Thoracic aorta (tissue), 2 donors: ENCODE data around the gene GPR4. TPM values are rescaled to one million over a fixed set of nuclear protein-coding genes. Genes with fewer than 3 reads are reported as not detected.

Experiments used
- ATAC-seq: fragments of 150-250 bp; one replicate; pipeline ENCODE4 v1.8.0; 2017; ENCODE audit warnings: low read depth; ENCODE audit not compliant: insufficient number of reproducible peaks, low FRiP score
- DNase-seq: peaks from one replicate; pipeline ENCODE4 v3.0.0-alpha.2; 2020; ENCODE audit warnings: low spot score
- H3K27ac ChIP-seq, 2 donors: fragments of 200-600 bp; sonication (generic); 1 replicate in 1 of 2; 2 replicates in 1 of 2; pipeline ENCODE4 v1.5.1; 2016; ENCODE audit warnings: mild to moderate bottlenecking in 2 of 2, moderate library complexity in 2 of 2
- H3K27me3 ChIP-seq: fragments of 200-600 bp; sonication (generic); replicated peaks from 2 replicates; pipeline ENCODE4 v1.6.0; 2016; ENCODE audit warnings: mild to moderate bottlenecking; ENCODE audit not compliant: insufficient read depth
- H3K36me3 ChIP-seq: fragments of 200-600 bp; sonication (generic); one replicate; pipeline ENCODE4 v1.5.1; 2016
- H3K4me1 ChIP-seq, 2 donors: fragments of 200-600 bp; sonication (generic); 1 replicate in 1 of 2; 2 replicates in 1 of 2; pipeline versions ENCODE4 v1.5.1 to v1.6.0; 2016; ENCODE audit warnings: low read depth in 2 of 2, mild to moderate bottlenecking in 1 of 2; ENCODE audit not compliant: control insufficient read depth in 1 of 2
- H3K4me3 ChIP-seq: fragments of 200-600 bp; sonication (generic); 2 replicates; pipeline ENCODE4 v1.5.1; 2016; ENCODE audit warnings: mild to moderate bottlenecking
- H3K9me3 ChIP-seq: fragments of 200-600 bp; sonication (generic); 2 replicates; pipeline ENCODE4 v1.5.1; 2016
- total RNA-seq, 2 donors: library from RNA; depleted of rRNA; stranded (reverse); fragments of >200 nt; gene quantifications; one replicate each; pipeline versions ENCODE4 v1.1.0 to v1.2.3, GENCODE V29; 2016
- TF ChIP-seq, protein P1 (sequence below): fragments of 200-600 bp; sonication (generic); IDR thresholded peaks from one replicate; pipeline ENCODE4 v1.5.1; 2019; ENCODE audit warnings: antibody characterized with exemption

The GPR4 gene
- total RNA-seq, 2 donors from 2014 or later, result 5.1 to 6.6 TPM

DNA sequence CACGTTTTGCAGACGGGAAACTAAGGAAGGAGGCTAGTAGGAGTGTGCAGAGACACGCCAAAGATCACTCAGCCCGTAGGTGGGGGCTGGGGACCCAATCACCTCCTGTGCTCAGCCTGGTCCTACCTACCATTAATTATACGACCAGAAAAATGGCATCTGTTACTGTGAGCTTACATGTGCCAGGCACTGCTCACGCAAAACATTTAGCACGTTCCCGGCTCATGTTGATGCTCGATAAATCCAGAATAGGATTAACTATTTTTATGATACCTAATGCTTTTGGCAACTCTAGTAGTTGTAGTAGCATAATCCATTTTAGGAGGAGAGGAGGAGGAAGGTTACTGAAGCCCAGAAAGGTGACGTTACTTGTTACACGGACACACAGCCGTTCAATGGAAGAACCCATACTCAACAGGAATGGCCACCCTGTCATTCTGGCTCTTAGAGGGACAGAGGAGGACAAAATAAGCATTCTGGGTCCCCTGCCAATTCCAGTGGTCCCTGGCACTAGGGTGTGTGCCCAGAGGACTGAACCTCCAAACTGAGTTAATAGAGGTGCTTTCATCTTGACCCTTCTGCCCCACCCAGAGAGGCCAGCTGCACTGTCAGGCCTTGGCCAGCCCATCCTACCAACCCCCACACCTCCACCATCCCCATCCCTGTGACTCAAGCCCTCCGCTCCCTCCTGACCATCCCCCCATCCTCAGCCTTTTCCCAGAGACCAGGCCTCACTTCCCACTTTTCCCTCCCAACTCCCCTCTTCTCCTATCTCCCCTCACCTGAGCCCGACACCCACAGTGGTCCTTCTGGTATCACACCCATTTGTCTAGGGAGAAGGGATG lies 42.1 kb upstream of the GPR4 start:
- ATAC-seq, result no peak
- H3K9me3 ChIP-seq, result no peaks in the 10 kb centered on the region
- H3K36me3 ChIP-seq, result no peaks in the 10 kb centered on the region
- H3K27me3 ChIP-seq, result no peaks in the 10 kb centered on the region
- TF ChIP-seq, protein P1, sequence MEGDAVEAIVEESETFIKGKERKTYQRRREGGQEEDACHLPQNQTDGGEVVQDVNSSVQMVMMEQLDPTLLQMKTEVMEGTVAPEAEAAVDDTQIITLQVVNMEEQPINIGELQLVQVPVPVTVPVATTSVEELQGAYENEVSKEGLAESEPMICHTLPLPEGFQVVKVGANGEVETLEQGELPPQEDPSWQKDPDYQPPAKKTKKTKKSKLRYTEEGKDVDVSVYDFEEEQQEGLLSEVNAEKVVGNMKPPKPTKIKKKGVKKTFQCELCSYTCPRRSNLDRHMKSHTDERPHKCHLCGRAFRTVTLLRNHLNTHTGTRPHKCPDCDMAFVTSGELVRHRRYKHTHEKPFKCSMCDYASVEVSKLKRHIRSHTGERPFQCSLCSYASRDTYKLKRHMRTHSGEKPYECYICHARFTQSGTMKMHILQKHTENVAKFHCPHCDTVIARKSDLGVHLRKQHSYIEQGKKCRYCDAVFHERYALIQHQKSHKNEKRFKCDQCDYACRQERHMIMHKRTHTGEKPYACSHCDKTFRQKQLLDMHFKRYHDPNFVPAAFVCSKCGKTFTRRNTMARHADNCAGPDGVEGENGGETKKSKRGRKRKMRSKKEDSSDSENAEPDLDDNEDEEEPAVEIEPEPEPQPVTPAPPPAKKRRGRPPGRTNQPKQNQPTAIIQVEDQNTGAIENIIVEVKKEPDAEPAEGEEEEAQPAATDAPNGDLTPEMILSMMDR, result no peak
- DNase-seq, result no peak
- peaks cover 5 to 34% of the 10 kb centered on the region in 2 donors for H3K4me1 ChIP-seq
- no peak overlapping the region for H3K4me3 ChIP-seq
- no peak overlapping the region for H3K27ac ChIP-seq

DNA sequence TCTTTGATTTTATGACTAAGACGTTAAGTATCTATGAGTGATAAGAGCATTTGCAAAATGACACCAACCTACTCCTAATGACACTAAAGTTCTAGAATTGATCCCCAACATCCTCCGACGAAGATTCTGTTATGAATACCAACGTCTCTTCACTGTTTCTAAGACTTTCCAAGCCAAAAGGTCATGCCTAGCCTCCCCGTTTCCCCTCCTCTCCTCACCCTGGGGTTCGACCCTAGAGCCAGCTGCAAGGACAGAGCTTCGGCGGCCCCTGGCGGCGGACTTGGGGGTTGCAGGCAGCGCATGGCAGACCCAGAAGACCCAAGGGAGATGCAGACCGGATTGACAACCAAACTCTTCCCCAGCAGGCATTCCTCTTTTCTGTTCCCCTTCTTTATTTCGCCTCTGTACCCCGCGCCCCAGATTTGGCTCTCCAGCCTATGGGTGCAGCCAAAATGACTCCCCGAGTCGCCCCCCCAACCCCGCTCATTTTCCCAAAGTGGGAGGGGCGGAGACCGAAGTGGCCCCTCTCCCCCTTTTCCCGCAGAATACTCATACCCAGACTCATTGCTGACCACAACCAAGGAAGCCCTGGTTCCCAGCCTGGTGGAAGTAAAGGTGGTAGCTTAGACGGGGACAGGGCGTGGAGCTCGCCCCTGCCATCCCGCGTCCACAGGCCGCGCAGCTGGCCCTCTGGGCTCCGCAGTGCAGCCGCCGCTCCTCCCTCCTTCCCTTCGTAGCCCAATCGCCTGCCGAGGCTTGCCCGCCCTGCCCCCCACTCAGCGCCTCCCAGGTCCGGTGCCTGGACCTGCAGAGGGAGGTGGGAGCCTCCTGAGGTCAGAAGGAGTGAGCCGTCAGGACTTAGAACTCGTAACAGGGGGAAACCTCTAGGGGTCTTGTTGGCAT lies 41.3 kb upstream of the GPR4 start:
- DNase-seq (no peak), ATAC-seq (no peak)
- H3K4me1 ChIP-seq, result peaks cover 9 to 41% of the 10 kb centered on the region in 2 donors
- no peaks in the 10 kb centered on the region for H3K9me3 ChIP-seq
- TF ChIP-seq, protein P1, result peak; percentile 98
- H3K4me3 ChIP-seq, result peak overlapping the region; percentile 64
- H3K27me3 ChIP-seq, result no peaks in the 10 kb centered on the region
- H3K36me3 ChIP-seq, result no peaks in the 10 kb centered on the region
- H3K27ac ChIP-seq, result no peak overlapping the region

DNA sequence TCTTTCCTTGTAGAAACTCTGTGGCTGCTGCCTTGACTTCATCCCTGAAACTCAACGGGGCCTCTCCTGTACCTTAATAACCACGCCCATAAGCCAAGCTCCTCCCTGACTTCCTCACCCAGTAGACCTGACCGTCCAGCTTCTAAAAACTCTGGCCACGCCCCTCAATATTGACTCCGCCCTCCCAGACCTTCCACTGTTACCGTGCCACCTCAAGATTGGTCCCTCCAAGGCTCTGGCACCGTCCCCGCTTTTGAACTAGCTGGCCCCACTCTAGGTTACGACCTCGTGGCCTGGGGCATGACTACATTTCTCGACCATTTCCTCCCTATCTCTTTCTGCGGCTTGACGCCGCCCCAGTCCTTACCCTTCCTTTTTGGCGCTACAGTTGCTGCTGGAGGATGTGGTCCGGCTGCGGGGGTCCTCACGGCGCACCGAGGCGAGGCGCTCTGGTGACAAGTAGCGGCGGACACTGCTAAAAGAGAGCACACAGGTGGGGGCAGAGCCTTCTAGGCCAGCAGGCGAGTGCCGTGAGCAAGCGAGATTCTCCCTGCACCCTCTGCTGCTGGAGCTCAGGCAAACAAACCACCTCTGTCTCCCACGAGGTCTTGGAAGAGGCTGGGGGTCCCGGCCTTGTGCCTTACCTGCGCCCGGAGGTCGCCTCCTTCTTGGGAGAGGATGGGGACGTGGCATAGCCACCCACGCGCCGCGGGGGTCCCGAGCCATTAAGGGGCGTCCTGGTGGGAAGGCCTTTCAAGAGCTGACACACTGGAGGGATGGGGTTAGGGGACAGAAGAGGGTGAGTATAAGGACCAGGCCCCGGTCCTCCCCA lies 39.5 kb upstream of the GPR4 start:
- no peaks in the 10 kb centered on the region for H3K9me3 ChIP-seq
- TF ChIP-seq, protein P1, result no peak
- no peak for ATAC-seq
- H3K36me3 ChIP-seq, result no peaks in the 10 kb centered on the region
- peak overlapping the region; percentile 66 to 70 for H3K27ac ChIP-seq
- no peak for DNase-seq
- peaks cover 10 to 57% of the 10 kb centered on the region in 2 donors for H3K4me1 ChIP-seq
- H3K27me3 ChIP-seq, result no peaks in the 10 kb centered on the region
- peak overlapping the region; percentile 64 for H3K4me3 ChIP-seq

DNA sequence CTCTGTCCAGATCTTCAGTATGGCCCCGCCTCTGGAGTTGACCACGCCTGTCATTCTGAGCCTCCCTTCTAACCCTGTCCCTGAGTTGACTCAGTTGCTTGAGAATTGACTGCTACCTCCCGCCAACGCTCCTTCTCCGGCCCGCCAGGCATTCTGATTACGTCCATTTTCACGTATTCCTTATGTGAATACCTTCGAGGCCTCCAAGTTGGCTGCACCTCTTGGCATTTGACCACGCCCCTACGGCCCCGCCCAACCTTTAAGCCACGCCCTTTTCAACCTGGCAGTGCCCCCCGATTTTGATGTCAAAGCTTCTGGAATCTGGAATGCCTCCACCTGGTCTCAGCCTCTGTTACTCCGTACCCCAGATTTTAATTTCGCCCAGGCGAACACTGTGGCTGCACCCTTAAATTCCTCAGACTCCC lies 38.8 kb upstream of the GPR4 start:
- H3K4me3 ChIP-seq, result peak overlapping the region; percentile 64
- TF ChIP-seq, protein P1, result no peak
- H3K27ac ChIP-seq, result peak overlapping the region; percentile 12 to 70
- H3K4me1 ChIP-seq, result peaks cover 10 to 61% of the 10 kb centered on the region in 2 donors
- ATAC-seq (no peak), DNase-seq (no peak)
- no peaks in the 10 kb centered on the region for H3K9me3 ChIP-seq
- no peaks in the 10 kb centered on the region for H3K36me3 ChIP-seq
- no peaks in the 10 kb centered on the region for H3K27me3 ChIP-seq
